Sigmoid colon (tissue), 7 donors: ENCODE results near the gene ANKRD45. TPM values are rescaled to one million over a fixed set of nuclear protein-coding genes. Genes with fewer than 3 reads are reported as not detected.
"Not testable (repeated sequence)": the region's sequence is repeated elsewhere in the genome, so short reads cannot be mapped to it uniquely, and the experiment has no call there.

Source experiments
- DNase-seq: peaks from one replicate; pipeline ENCODE4 v3.0.0-alpha.2; 2019
- H3K27ac ChIP-seq, 4 donors: fragments of 200-600 bp; sonication (generic); one replicate each; pipeline ENCODE4 v1.5.1; 2016 to 2019; ENCODE audit warnings: mild to moderate bottlenecking in 1 of 4
- H3K27me3 ChIP-seq, 3 donors: fragments of 200-600 bp; sonication (generic); one replicate each; pipeline ENCODE4 v1.5.1; 2019; ENCODE audit warnings: mild to moderate bottlenecking in 1 of 3
- H3K36me3 ChIP-seq, 4 donors: fragments of 200-600 bp; sonication (generic); one replicate each; pipeline ENCODE4 v1.5.1; 2016 to 2019
- H3K4me1 ChIP-seq, 4 donors: fragments of 200-600 bp; sonication (generic); one replicate each; pipeline ENCODE4 v1.5.1; 2017 to 2019
- H3K4me3 ChIP-seq, 4 donors: fragments of 200-600 bp; sonication (generic); one replicate each; pipeline ENCODE4 v1.5.1; 2017 to 2019; ENCODE audit warnings: mild to moderate bottlenecking in 2 of 4, moderate library complexity in 1 of 4
- H3K9me3 ChIP-seq, 4 donors: fragments of 200-600 bp in 3 of 4; sonication (generic) in 3 of 4; one replicate each; pipeline versions ENCODE4 v1.5.1 to v1.6.1; 2013 to 2019
- EP300 ChIP-seq, 4 donors: sonication (generic); formaldehyde crosslinking; IDR thresholded peaks; one replicate each; pipeline ENCODE4 v1.6.1; 2017; ENCODE audit warnings: antibody characterized with exemption in 4 of 4
- POLR2A ChIP-seq, 2 donors: fragments of 450-650 bp; IDR thresholded peaks; one replicate each; pipeline ENCODE4 v1.6.1; 2016; ENCODE audit warnings: antibody characterized with exemption in 2 of 2, mild to moderate bottlenecking in 2 of 2, moderate library complexity in 2 of 2
- POLR2AphosphoS5 ChIP-seq, 4 donors: sonication (generic); formaldehyde crosslinking; IDR thresholded peaks; one replicate each; pipeline ENCODE4 v1.6.1; 2017; ENCODE audit warnings: antibody characterized with exemption in 4 of 4
- WGBS, 2 donors: extraction: QIAGEN DNeasy Blood & Tissue Kit; methylation state at CpG; one replicate each; pipeline ENCODE4 v1.1.7; 2013; 5-methylcytosine and 5-hydroxymethylcytosine counted together
- intact Hi-C: fragments of 100-400 bp; cut with DNase I; formaldehyde crosslinking; loops from one replicate; pipeline ENCODE4 v1.15.1; 2023
- polyA plus RNA-seq, 3 donors: library from polyadenylated mRNA; stranded (reverse); fragments of 200-250 nt; gene quantifications; one replicate each; pipeline ENCODE4 v1.2.3, GENCODE V29; 2013
- total RNA-seq, 4 donors: library from RNA; depleted of rRNA; stranded (reverse); fragments of >200 nt; gene quantifications; one replicate each; pipeline ENCODE4 v1.1.0, GENCODE V29; 2016
- TF ChIP-seq, protein P1 (sequence below), 4 experiments: fragments of 450-650 bp in 3 of 4; fragments of 200-600 bp in 1 of 4; IDR thresholded peaks; one replicate each; pipeline ENCODE4 v1.5.1; 2016 to 2019; ENCODE audit warnings: antibody characterized with exemption in 4 of 4, mild to moderate bottlenecking in 3 of 4, moderate library complexity in 2 of 4
- donor health status: healthy with polysubstance abuse.
- donor health status: Bipolar disorder and iron deficiency.
- donor health status: healthy.

The ANKRD45 gene
- total and polyA plus RNA-seq, 7 donors = 0.27 to 0.92 (median 0.41) TPM; not detected in 2

DNA sequence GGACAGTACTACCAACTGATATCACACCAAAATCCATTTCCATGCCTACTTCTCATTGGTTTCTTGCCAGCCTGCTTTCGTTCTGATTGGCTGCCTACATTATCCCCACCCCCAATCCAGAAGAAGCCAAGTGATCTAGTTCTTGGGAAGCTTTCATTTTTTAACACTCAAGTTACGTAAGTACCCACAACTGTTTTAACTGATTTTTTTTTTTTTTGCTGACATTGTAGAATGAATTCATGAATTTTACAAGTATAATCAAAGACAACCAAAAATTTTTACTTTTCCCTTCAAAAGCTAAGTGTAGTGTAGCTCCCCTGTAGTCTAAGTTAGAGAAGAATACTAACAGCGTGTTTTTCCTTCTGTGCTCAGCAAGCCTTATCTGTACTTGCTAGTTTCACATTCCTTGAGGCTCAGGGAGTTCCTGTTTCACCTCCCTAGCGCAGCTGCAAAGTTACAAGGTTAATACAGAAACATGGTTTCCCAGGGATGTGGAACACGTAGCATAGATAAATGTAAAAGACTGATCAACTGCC lies 66.5 kb downstream of the ANKRD45 start, which contains the start of gene SLC9C2:
Gene SLC9C2 (minus strand): TSS at position 17 of the 536 bp plus-strand sequence. CDS start 1,296 bp downstream, outside the sequence.
- intact Hi-C loops = no loop called here
- DNase-seq = no peak

DNA sequence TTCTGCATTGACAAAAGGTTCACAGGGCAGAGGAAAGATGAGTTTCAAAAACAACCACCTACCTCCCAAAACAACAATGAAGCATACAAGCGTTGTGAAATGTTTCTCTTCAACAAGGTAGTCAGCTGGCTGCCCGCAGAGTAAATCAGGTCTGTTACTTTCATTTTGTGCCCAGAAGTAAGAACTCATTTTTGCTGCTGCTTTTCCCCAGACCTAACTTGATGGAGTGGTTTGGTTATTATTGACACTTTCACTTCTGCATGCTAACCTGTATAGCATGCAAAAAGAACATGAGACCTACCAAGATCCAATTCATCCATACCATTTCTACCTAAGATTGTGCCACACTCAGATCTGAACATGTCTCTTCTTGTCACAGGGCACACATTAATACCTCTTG lies 68.1 kb downstream of the ANKRD45 start:
- WGBS, 2 donors = 74 to 80% methylated on average over 2 of the region's 2 CpGs
- Histone ChIP-seq H3K27me3 (no peaks in the 10 kb centered on the region), H3K9me3 (no peaks in the 10 kb centered on the region), H3K4me1 (no peaks in the 10 kb centered on the region), H3K27ac (no peak overlapping the region), H3K4me3 (no peak overlapping the region), H3K36me3 (no peaks in the 10 kb centered on the region)
- TF ChIP-seq, protein P1, sequence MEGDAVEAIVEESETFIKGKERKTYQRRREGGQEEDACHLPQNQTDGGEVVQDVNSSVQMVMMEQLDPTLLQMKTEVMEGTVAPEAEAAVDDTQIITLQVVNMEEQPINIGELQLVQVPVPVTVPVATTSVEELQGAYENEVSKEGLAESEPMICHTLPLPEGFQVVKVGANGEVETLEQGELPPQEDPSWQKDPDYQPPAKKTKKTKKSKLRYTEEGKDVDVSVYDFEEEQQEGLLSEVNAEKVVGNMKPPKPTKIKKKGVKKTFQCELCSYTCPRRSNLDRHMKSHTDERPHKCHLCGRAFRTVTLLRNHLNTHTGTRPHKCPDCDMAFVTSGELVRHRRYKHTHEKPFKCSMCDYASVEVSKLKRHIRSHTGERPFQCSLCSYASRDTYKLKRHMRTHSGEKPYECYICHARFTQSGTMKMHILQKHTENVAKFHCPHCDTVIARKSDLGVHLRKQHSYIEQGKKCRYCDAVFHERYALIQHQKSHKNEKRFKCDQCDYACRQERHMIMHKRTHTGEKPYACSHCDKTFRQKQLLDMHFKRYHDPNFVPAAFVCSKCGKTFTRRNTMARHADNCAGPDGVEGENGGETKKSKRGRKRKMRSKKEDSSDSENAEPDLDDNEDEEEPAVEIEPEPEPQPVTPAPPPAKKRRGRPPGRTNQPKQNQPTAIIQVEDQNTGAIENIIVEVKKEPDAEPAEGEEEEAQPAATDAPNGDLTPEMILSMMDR (IDR thresholded peaks at IDR 0.05) = no peak
- DNase-seq = no peak
- intact Hi-C loops = no loop called here

More for the DNA sequence above, 66.5 kb downstream of the ANKRD45 start, which contains the start of gene SLC9C2:
- WGBS, 2 donors = 48 to 51% methylated on average over 5 of the region's 5 CpGs
- no peaks in the 10 kb centered on the region for H3K4me1 ChIP-seq
- no peaks in the 10 kb centered on the region for H3K27me3 ChIP-seq
- H3K36me3 ChIP-seq = no peaks in the 10 kb centered on the region
- H3K9me3 ChIP-seq = no peaks in the 10 kb centered on the region
- H3K27ac ChIP-seq = no peak within 1 kb of the TSS
- no peak for TF ChIP-seq POLR2AphosphoS5 (IDR thresholded peaks at IDR 0.05)
- no peak for TF ChIP-seq POLR2A (IDR thresholded peaks at IDR 0.05)
- no peak for TF ChIP-seq EP300 (IDR thresholded peaks at IDR 0.05)
- TF ChIP-seq, protein P1 (IDR thresholded peaks at IDR 0.05) = no peak
- no peak within 1 kb of the TSS for H3K4me3 ChIP-seq

DNA sequence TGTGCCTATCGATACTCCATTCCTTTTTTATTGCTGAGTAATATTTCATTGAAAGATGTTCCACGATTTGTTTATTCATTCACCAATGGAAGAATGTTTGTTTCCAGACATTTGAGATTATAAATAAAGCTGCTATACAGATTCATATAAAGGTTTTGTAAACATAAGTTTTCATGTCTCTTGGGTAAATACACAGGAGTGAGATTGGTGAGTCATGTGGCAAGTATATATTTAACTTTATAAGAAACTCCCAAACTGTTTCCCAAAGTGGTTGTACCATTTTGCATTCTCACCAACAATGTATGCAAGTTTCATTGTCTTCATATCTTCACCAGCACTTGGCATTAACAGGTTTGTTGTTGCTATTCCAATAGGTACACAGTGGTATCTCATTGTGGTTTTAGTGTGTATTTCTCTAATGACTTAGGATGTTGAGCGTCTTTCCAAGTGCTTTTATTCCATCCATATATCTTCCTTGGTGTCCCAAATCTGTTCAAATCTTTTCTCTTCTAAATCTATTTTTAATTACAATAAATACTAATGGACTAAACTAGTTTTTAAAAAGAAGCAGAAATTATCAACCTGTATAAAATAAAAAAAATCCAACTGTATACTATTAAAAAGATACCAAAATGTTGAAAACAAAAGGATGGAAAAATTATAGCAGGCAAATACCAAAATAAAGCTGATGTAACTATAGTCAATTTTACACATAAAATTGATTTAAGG lies 73.4 kb downstream of the ANKRD45 start:
- no peak for DNase-seq
- intact Hi-C loops = no loop called here
- TF ChIP-seq POLR2A (IDR thresholded peaks at IDR 0.05) (no peak), POLR2AphosphoS5 (IDR thresholded peaks at IDR 0.05) (no peak), EP300 (IDR thresholded peaks at IDR 0.05) (no peak)
- TF ChIP-seq, protein P1 (IDR thresholded peaks at IDR 0.05) = no peak
- Histone ChIP-seq H3K4me1 (no peaks in the 10 kb centered on the region), H3K4me3 (no peak overlapping the region), H3K36me3 (no peaks in the 10 kb centered on the region), H3K27ac (no peak overlapping the region), H3K27me3 (no peaks in the 10 kb centered on the region), H3K9me3 (no peaks in the 10 kb centered on the region)
- 86 to 91% methylated on average over 3 of the region's 3 CpGs for WGBS, 2 donors

DNA sequence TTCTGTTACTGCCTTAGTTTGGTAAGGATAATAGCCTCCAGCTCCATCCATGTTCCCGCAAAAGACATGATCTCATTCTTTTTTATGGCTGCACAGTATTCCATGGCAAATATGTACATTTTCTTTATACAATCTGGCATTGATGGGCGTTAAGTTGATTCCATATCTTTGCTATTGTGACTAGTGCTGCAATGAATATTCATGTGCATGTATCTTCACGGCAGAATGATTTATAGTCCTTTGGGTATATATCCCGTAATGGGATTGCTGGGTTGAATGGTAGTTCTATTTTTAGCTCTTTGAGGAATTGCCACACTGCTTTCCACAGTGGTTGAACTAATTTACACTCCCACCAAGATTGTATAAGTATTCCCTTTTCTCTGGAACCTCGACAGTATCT lies 78.5 kb downstream of the ANKRD45 start:
- H3K4me3 ChIP-seq, DNase-seq, H3K27me3 ChIP-seq, H3K4me1 ChIP-seq, H3K36me3 ChIP-seq, H3K9me3 ChIP-seq, H3K27ac ChIP-seq, intact Hi-C loops: not testable (repeated sequence)
- 54 to 81% methylated on average over 5 of the region's 5 CpGs for WGBS, 2 donors

DNA sequence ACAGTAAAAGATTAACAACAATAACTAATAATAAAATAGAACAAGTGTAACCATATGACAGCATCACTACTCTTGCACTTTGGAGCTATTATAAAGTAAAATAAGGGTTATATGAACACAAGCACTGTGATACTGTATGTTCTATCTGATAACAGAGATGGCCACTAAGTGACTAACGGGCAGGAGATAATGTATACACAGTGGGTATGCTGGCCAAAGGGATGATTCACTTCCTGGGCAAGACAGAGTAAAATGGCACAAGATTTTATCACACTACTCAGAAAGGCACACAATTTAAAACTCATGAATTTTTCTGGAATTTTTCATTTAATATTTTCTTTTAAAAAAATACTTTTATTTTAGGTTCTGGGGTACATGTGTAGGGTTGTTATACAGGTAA lies 79.1 kb downstream of the ANKRD45 start:
- intact Hi-C loops = no loop called here
- no peak for TF ChIP-seq EP300 (IDR thresholded peaks at IDR 0.05)
- no peak for TF ChIP-seq POLR2A (IDR thresholded peaks at IDR 0.05)
- TF ChIP-seq POLR2AphosphoS5 (IDR thresholded peaks at IDR 0.05) = no peak
- TF ChIP-seq, protein P1 (IDR thresholded peaks at IDR 0.05) = no peak
- Histone ChIP-seq H3K27me3 (no peaks in the 10 kb centered on the region), H3K9me3 (no peaks in the 10 kb centered on the region), H3K4me3 (no peak overlapping the region), H3K27ac (no peak overlapping the region), H3K36me3 (no peaks in the 10 kb centered on the region), H3K4me1 (no peaks in the 10 kb centered on the region)
- WGBS, 2 donors = 18 to 58% methylated on average over 1 of the region's 1 CpG
- DNase-seq = no peak
